K562 (cell line): ENCODE results near the gene MAML1. TPM values are rescaled to one million over a fixed set of nuclear protein-coding genes. Genes with fewer than 3 reads are reported as not detected.

ENCODE experiments used
- ATAC-seq: fragments of 200-7000 bp; cut with Tn5 transposase; 3 replicates; pipeline ENCODE4 v1.9.1; 2020; ENCODE audit warnings: moderate library complexity
- BruUV-seq: library from RNA; stranded (reverse); fragments of 400-500 nt; replicated peaks from 2 replicates; lab custom pipeline; 2021; lab: Mats Ljungman, UMichigan
- CTCF ChIA-PET: fragments of 300-600 bp; formaldehyde crosslinking; extraction: SDS; loops from one replicate; lab custom pipeline; 2021; ENCODE audit warnings: low intra/inter-chr PET ratio; lab: Yijun Ruan, JAX
- POLR2A ChIA-PET: fragments of 300-600, 350-650 bp; sonication (Branson Sonifier 250); formaldehyde crosslinking; extraction: SDS; loops from one replicate; lab custom pipeline; 2021; ENCODE audit warnings: antibody characterized with exemption, inconsistent platforms; lab: Yijun Ruan, JAX
- DNase-seq, 4 experiments: peaks; one replicate each; pipeline versions ENCODE4 v3.0.0 to v3.0.0-alpha.2; 2011 to 2018; ENCODE audit warnings: low spot score in 3 of 4, mixed read lengths in 3 of 4; ENCODE audit errors: extremely low read depth in 1 of 4
- FAIRE-seq: peaks from 2 replicates; lab custom pipeline; 2011; peaks lifted over from hg19 to GRCh38; lab: Jason Lieb, UNC
- H2AFZ ChIP-seq: 2 replicates; pipeline ENCODE4 v1.6.0; 2011; ENCODE audit warnings: low read depth, low read length, control low read depth, inconsistent platforms
- H3K27ac ChIP-seq: fragments of 200-600 bp; 3 replicates; pipeline ENCODE4 v1.8.0; 2011; ENCODE audit warnings: low read depth, mild to moderate bottlenecking, control low read depth, inconsistent platforms, low read length, moderate library complexity, mixed read lengths; ENCODE audit errors: extremely low read depth
- H3K27me3 ChIP-seq, 2 experiments: fragments of 300-600 bp in 1 of 2; 2 replicates in 1 of 2; 3 replicates in 1 of 2; pipeline versions ENCODE4 v1.6.0 to v1.8.0; 2011; ENCODE audit warnings: inconsistent platforms in 2 of 2, low read length in 2 of 2, mild to moderate bottlenecking in 1 of 2, mixed read lengths in 1 of 2, moderate library complexity in 1 of 2; ENCODE audit not compliant: control insufficient read depth in 2 of 2, insufficient read depth in 2 of 2
- H3K36me3 ChIP-seq: fragments of 300-600 bp; 3 replicates; pipeline ENCODE4 v1.8.0; 2011; ENCODE audit warnings: mild to moderate bottlenecking, low read length, inconsistent platforms; ENCODE audit not compliant: control insufficient read depth, insufficient read depth
- H3K4me1 ChIP-seq, 2 experiments: fragments of 200-600 bp in 1 of 2; replicated peaks in 1 of 2; 2 replicates in 1 of 2; 3 replicates in 1 of 2; pipeline versions ENCODE4 v1.5.1 to v1.8.0; 2011; ENCODE audit warnings: inconsistent platforms in 2 of 2, low read length in 2 of 2, mild to moderate bottlenecking in 1 of 2, mixed read lengths in 1 of 2, moderate library complexity in 1 of 2; ENCODE audit not compliant: control insufficient read depth in 2 of 2, insufficient read depth in 2 of 2
- H3K4me2 ChIP-seq: 2 replicates; pipeline ENCODE4 v1.6.1; 2011; ENCODE audit warnings: low read length, control low read depth, inconsistent platforms, mixed read lengths; ENCODE audit not compliant: insufficient read depth
- H3K4me3 ChIP-seq: fragments of 200-600 bp; sonication (generic), shearing (Covaris generic); 2 replicates; pipeline ENCODE4 v1.5.1; 2016; ENCODE audit warnings: control low read depth, inconsistent platforms
- H3K79me2 ChIP-seq: fragments of 200-600 bp; 3 replicates; pipeline ENCODE4 v1.8.0; 2011; ENCODE audit warnings: low read length, inconsistent platforms; ENCODE audit not compliant: control insufficient read depth, insufficient read depth
- H3K9ac ChIP-seq, 2 experiments: 2 replicates each; pipeline versions ENCODE4 v1.6.0 to v1.6.1; 2011; ENCODE audit warnings: low read depth in 2 of 2, low read length in 2 of 2, control low read depth in 1 of 2, inconsistent platforms in 1 of 2, mild to moderate bottlenecking in 1 of 2, mixed read lengths in 1 of 2; ENCODE audit not compliant: insufficient read depth in 1 of 2
- H3K9me1 ChIP-seq: one replicate; pipeline ENCODE4 v1.6.0; 2011; ENCODE audit warnings: inconsistent platforms, mild to moderate bottlenecking, low read length, moderate library complexity; ENCODE audit not compliant: control insufficient read depth, insufficient read depth
- H3K9me3 ChIP-seq: replicated peaks from 2 replicates; pipeline ENCODE4 v1.5.1; 2011; ENCODE audit warnings: low read depth, low read length, inconsistent platforms; ENCODE audit not compliant: control insufficient read depth, insufficient read depth
- H4K20me1 ChIP-seq: replicated peaks from 2 replicates; pipeline ENCODE4 v1.6.1; 2011; ENCODE audit warnings: low read length, inconsistent platforms, mixed read lengths; ENCODE audit not compliant: control insufficient read depth, insufficient read depth
- ATF2 ChIP-seq: sonication (generic); formaldehyde crosslinking; IDR thresholded peaks from 2 replicates; pipeline ENCODE4 v1.8.1; 2022; ENCODE audit warnings: missing genetic modification reagents
- BDP1 ChIP-seq: IDR thresholded peaks from 3 replicates; pipeline ENCODE4 v1.6.1; 2011; ENCODE audit not compliant: insufficient read length, insufficient read depth
- CCNT2 ChIP-seq: IDR thresholded peaks from 2 replicates; pipeline ENCODE4 v1.6.1; 2011; ENCODE audit warnings: borderline replicate concordance, low read depth, mild to moderate bottlenecking, moderate library complexity, mixed read lengths, low read length; ENCODE audit not compliant: insufficient read length; ENCODE audit errors: extremely low read depth
- GTF2F1 ChIP-seq: IDR thresholded peaks from 2 replicates; pipeline ENCODE4 v1.6.1; 2011; ENCODE audit warnings: low read depth, low read length, improper control_type of control experiment
- HLTF ChIP-seq: fragments of 450-650 bp; IDR thresholded peaks from 2 replicates; pipeline ENCODE4 v1.6.1; 2016
- TRIM25 ChIP-seq: fragments of 450-650 bp; IDR thresholded peaks from 2 replicates; pipeline ENCODE4 v1.7.0; 2016; ENCODE audit warnings: borderline replicate concordance
- ZFP36 ChIP-seq: fragments of 150-350 bp; IDR thresholded peaks from 2 replicates; pipeline ENCODE4 v1.6.1; 2018; ENCODE audit warnings: low read length, low read depth; ENCODE audit not compliant: partially characterized antibody
- ZNF609 ChIP-seq: sonication (generic); formaldehyde crosslinking; IDR thresholded peaks from 2 replicates; pipeline ENCODE4 v1.8.1; 2023; ENCODE audit warnings: missing genetic modification reagents, mild to moderate bottlenecking, borderline replicate concordance
- WGBS: fragments of 100-300 bp; shearing (Covaris generic); methylation state at CpG from one replicate; pipeline ENCODE4 v1.1.6; 2016; ENCODE audit warnings: low coverage, mixed read lengths; ENCODE audit not compliant: insufficient coverage; ENCODE audit errors: missing lambda C conversion rate; 5-methylcytosine and 5-hydroxymethylcytosine counted together
- in situ Hi-C: fragments of 300-500 bp; cut with MboI; formaldehyde crosslinking; loops from 4 replicates; pipeline ENCODE4 v1.15.0; 2018; ENCODE audit warnings: inconsistent platforms, mixed read lengths
- intact Hi-C: fragments of 100-400 bp; cut with micrococcal nuclease; formaldehyde crosslinking; loops from 2 replicates; pipeline ENCODE4 v1.14.2; 2022
- polyA plus RNA-seq, 8 experiments: library from polyadenylated mRNA; depleted of rRNA in 4 of 8; stranded (reverse) in 5 of 8; unstranded in 3 of 8; fragments of >200 nt; fragmentation: Nextera tagmentation in 2 of 8; fragmentation: Illumina TruSeq in 1 of 8; extraction: Ambion mirVana in 2 of 8; extraction: Trizol in 1 of 8; gene quantifications; 2 replicates each; pipeline versions ENCODE4 v1.2.1 to v1.2.3, GENCODE V29; 2011 to 2014; ENCODE audit warnings: inconsistent platforms in 1 of 8, missing spikeins in 1 of 8
- total RNA-seq, 7 experiments: library from RNA; depleted of rRNA in 6 of 7; stranded (reverse); fragments of >200 nt in 6 of 7; fragmentation: Illumina TruSeq in 2 of 7; extraction: Trizol in 2 of 7; gene quantifications; 2 replicates each; pipeline versions ENCODE4 v1.2.1 to v1.2.3, GENCODE V29; 2011 to 2021; ENCODE audit warnings: low replicate concordance in 1 of 7
- TF ChIP-seq, protein P1 (sequence below): fragments of 250-450 bp; sonication (Bioruptor Pico); IDR thresholded peaks from 2 replicates; pipeline ENCODE4 v1.5.0; 2021
- TF ChIP-seq, protein P2 (sequence below): fragments of 250-450 bp; sonication (Bioruptor Pico); IDR thresholded peaks from 2 replicates; pipeline ENCODE4 v1.4.0; 2020

MAML1 gene
- total and polyA plus RNA-seq, 9 of the 15 experiments (the other 6 are each of a cell fraction or from before 2014, with no cell fraction given) = 0.32 to 18.4 (median 7.0) TPM

- H2AFZ ChIP-seq = no peak overlapping the region
- H3K36me3 ChIP-seq = peaks cover 29% of the 10 kb centered on the region; the same call in 1 of the 3 replicates
- H3K9me3 ChIP-seq = no peaks in the 10 kb centered on the region
- no peak overlapping the region for H3K4me2 ChIP-seq
- ATAC-seq = no peak; the same call in 2 of the 3 replicates
- in situ Hi-C loops (no loop called here), intact Hi-C loops (no loop called here)
- no peak overlapping the region for H3K4me3 ChIP-seq
- CTCF ChIA-PET = no interaction called here
- no TSS peak for BruUV-seq
- no peaks in the 10 kb centered on the region for H4K20me1 ChIP-seq
- H3K27me3 ChIP-seq = no peaks in the 10 kb centered on the region
- H3K79me2 ChIP-seq = no peaks in the 10 kb centered on the region
- POLR2A ChIA-PET = interaction anchor here (0.6 to 1.2 kb wide), 5 partner anchors 9 to 502 kb away, joined by 3 to 5 read pairs (median 3); partner anchors contain the start of gene SQSTM1
- no peak for FAIRE-seq
- H3K9me1 ChIP-seq = no peaks in the 10 kb centered on the region
- H3K4me1 ChIP-seq = peaks cover 0 to 43% of the 10 kb centered on the region in 2 experiments; a peak in 2 of 5 replicates
- WGBS = 90% methylated on average over 2 of the region's 3 CpGs
- no peak for DNase-seq
- no peak overlapping the region for H3K27ac ChIP-seq
- H3K9ac ChIP-seq = peak overlapping the region in 1 of 2 experiments; percentile 78; a peak in 1 of 4 replicates
- TF ChIP-seq ZNF609 (no peak), ATF2 (CRISPR knock-in tag) (no peak), ZFP36 (no peak), BDP1 (no peak), CCNT2 (no peak), GTF2F1 (no peak), HLTF (no peak), TRIM25 (no peak)
- TF ChIP-seq, protein P1, sequence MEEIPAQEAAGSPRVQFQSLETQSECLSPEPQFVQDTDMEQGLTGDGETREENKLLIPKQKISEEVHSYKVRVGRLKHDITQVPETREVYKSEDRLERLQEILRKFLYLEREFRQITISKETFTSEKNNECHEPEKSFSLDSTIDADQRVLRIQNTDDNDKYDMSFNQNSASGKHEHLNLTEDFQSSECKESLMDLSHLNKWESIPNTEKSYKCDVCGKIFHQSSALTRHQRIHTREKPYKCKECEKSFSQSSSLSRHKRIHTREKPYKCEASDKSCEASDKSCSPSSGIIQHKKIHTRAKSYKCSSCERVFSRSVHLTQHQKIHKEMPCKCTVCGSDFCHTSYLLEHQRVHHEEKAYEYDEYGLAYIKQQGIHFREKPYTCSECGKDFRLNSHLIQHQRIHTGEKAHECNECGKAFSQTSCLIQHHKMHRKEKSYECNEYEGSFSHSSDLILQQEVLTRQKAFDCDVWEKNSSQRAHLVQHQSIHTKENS (CRISPR knock-in tag) = no peak
- TF ChIP-seq, protein P2, sequence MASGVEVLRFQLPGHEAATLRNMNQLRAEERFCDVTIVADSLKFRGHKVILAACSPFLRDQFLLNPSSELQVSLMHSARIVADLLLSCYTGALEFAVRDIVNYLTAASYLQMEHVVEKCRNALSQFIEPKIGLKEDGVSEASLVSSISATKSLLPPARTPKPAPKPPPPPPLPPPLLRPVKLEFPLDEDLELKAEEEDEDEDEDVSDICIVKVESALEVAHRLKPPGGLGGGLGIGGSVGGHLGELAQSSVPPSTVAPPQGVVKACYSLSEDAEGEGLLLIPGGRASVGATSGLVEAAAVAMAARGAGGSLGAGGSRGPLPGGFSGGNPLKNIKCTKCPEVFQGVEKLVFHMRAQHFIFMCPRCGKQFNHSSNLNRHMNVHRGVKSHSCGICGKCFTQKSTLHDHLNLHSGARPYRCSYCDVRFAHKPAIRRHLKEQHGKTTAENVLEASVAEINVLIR = no peak
These were observed 62.0 kb downstream of the MAML1 start for GRCh38 chr5:179794575-179794974.
